Midbrain (tissue), 1 donor: ENCODE measurements around the gene PITPNB.

Source experiments
- DNase-seq: peaks from one replicate; lab custom pipeline; 2025; lab: John Stamatoyannopoulos, UW

The PITPNB gene

DNA sequence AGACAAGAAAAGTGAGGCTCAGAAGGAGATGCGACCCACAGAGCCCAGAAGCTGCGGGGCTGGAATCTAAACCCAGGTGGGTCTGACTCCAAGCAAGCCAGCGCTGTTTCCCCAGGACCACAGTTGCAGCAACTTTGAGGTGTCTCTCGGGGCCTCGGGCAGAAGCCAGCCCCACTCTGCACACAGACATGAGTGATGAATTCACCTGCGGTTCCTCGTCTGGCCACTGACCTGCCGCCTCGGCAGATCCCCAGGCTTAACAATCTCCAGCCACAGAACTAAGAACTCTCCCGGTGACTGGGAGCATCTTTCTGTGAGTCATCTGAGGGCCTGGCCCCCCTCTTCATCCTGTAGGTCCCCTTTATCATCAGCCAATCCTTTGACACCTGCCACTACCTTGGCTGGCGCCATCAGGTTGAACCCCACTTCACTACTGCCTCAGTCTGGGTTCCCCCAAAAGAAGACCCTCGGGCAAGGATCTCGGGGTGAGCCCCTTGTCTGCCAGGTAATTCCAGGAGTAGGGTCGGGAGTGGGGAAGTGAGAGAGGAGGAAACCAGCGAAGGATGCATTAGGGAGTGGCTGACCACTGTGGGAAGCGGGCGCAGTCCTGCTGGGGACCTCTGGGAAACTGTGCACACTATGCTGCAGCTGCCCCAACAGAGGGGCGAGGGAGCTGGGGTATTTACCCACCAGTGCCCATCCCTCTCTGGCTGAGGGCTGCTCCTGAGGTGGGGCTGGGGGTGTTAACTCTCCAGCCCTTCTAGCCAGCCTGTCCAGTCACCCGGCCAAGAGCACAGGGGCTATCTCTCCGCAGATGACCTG lies 84.5 kb downstream of the PITPNB start:
- DNase-seq = no peak

GRCh38 chr22:27833803-27834202 lies 85.3 kb downstream of the PITPNB start:
- DNase-seq = no peak

GRCh38 chr22:27832606-27833005 lies 86.5 kb downstream of the PITPNB start:
- DNase-seq = no peak

DNA sequence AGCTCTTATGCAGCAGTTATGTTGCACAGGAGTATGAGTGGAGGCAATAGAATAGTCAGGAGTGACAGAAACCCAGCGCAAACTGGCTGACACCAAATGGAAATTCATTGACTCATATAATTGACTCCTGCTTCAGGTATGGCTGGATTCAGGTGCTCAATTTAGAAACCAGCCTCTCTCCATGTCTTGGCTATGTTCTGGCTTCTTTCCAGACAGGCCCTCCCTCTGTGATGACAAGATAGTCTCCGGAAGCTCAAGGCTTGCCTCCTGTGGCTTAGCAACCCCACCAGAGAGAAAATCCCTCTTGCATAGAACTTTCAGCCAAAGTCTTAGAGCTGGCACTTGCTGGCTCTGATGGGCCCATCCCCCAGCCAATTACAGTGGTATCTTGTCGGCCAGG lies 89.4 kb downstream of the PITPNB start:
- no peak for DNase-seq

DNA sequence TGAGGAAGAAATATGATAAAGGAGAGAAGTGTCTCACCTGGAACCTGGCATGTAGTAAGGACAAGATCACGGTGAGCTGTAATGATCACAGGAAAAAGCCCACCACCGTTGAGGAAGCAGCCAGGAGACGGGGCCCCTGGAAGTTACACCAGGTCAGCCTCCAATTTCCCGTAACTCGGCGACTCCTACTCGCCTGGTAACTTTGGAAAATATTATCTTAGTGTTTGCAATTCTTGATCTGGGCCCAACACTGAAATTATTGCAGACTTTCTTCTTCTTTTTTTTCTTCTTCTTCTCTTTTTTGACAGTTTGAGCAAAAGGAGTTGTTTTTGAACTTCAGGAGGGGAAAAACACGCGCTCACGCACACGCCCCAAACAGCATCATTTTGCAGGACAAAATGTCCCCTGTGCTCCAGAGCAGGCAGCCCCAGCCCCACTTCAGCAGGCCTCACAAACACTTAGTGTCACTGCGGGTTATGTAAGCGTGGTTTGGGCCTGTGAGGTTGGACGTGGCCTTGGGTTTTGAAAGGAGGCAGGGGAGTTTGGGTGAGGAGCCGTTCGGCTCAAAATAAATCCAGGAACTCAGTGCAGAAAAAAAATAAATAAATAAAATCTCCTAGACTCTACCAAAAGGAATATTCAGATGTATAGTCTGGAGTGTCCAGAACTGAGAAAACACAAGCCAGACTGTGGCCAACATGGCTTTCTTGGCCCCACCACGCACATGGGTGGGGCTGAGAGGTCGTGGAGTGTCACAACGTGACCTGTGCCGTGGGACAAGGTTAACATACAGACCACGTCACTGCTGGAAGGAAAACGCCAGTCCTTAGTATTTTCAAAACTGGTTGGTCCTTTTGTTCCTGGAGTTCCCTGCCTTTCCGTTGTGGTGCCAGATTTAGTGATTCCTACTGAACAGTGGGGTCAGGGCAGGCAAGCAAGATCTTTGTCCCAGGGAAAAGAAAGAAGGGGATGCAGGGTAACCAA lies 91.2 kb downstream of the PITPNB start:
- no peak for DNase-seq

DNA sequence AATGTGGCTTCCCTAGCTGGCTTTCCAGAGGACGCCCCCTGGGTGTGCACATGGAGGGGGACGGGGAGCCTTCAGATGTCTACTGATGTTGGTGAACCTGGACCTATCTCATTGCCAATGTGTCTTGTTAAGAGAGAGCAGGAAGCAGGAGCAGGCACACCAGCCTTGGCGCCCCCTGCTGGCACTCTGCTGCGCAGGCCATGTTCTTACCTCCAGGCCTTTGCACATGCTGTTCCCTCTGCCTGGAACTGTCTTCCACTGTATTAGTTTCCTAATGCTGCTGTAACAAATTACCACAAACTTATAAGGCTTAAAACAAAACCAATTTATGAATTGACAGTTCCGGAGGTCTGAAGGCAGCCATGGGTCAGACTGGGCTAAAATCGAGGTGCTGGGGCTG lies 93.9 kb downstream of the PITPNB start:
- DNase-seq = no peak

- no peak for DNase-seq
Observed at GRCh38 chr22:27823221-27823620, 95.8 kb downstream of the PITPNB start.

- no peak for DNase-seq
Observed at GRCh38 chr22:27820896-27821866, 97.9 kb downstream of the PITPNB start.

- no peak for DNase-seq
Observed at GRCh38 chr22:27816552-27816951, 102.5 kb downstream of the PITPNB start.

GRCh38 chr22:27815826-27816530 lies 103.1 kb downstream of the PITPNB start:
- DNase-seq = no peak

GRCh38 chr22:27814993-27815392 lies 104.1 kb downstream of the PITPNB start:
- DNase-seq = no peak

DNA sequence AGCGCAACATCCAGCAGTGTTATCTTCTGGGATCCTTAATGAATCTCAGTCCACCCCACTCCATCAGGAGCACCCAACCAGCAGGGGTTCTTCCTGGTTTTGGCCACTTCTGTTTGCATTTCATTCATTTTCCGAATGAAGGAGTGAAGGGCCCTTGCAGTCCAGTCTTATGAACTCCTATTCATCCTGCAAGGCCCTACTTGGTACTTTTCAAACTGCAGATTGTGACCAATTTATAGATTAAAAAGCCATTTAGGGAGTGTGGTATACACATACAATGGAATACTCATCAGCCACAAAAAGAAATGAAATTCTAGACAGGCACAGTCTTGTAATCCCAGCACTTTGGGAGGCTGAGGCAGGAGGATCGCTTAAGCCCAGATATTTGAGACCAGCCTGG lies 107.3 kb downstream of the PITPNB start:
- DNase-seq = no peak

- no peak for DNase-seq
Observed at GRCh38 chr22:27810609-27811151, 108.4 kb downstream of the PITPNB start.

DNA sequence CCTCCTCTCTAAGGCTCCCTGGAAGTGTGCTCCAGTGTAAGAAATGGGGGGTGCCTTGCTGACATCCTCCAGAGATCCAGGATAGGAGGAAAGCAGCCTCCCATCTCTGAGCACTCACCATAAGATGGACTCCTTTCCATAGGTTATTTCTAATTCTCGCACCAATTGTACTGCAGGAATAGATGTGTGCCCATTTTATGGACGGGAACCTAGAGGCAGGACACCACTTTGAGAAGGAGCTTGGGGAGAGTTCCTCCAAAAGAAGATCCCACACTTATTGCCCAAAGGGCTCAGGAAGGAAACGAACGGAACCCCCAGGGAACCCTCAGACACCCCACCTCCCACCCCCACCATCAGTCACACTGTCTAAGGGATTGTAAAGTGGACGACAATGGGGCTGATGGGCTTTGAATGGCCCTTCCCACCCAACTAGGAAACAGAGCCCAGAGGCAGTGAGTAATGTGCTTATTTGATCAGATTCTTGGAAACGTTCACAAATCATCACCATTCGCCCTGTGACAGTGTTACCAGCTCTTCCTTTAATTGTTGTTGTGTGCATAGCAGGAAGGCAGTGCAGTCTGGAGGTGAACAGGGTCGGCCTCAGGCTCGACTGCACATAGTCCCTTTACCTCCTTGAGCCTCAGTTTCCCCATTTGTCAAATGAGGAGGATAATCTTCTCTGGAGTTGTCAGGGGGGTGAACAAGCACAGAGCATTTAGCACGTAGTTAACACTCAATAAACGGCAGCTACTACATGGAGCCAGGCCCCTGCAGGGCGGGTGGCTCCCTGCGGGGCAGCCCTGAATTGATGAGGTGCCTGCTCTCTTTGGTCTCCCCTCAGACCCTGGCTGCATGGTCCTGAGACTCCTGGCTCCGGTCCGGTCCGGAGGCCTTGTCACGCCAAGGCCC lies 109.1 kb downstream of the PITPNB start:
- DNase-seq = no peak

GRCh38 chr22:27809226-27809603 lies 109.8 kb downstream of the PITPNB start:
- DNase-seq = no peak

- DNase-seq = no peak
Observed at GRCh38 chr22:27808451-27809225, 110.4 kb downstream of the PITPNB start.

DNA sequence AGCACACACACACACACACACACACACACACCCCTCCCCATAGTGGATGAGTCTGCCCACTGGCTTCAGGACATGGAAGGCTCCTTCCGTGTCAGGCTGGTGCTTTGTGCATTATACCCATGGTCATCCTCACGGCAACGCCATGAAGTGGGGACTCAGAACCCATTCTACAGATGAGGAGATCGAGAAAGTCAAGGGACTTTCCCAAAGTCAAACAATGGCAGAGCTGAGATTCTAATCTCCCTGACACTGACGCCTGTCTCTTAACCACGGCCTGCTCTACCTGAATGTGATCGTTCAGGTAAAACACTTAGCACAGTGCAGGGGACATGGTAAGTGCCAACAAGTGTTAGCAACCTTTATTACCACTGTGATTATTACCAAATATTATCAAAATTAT lies 113.2 kb downstream of the PITPNB start:
- DNase-seq = no peak

DNA sequence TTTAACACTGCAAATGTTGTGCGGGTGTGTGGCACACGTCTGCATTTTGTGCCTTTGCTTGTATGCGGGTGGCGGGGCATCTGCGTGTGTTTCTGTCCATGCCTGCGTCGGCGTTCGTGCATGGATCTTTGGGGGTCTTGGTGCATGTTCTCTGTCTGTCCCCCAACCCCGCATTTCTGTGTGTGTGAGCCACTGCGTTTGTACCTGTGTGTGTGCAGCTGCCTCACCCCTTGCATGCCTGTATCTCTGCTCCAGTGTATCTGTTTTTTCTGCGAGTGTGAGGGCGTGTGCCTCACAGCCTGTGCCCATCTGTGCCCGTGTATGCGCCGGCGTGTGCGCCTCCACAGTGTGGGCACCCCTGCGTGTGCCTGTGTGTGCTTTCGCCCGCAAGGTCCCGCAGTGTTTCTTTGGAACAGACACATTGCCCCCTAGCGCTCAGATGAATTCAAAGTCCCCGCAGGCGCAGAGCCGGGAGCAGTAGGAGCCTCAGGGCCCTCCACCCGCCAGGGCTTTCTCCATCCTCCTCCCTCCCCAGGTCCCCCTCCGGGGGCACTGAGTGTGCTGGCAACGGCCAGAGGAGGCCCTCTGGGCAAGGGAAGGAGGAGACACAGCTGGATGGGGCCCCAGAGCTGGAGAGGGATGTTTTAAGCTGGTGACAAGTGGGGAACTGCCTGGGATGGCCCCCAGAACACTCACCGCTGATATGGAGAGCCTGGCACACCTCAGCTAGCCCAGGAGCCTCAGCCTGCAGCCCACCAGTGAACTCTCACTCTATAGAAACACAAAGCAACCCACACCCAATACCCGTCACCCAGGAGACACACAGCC lies 114.4 kb downstream of the PITPNB start:
- DNase-seq = peak; percentile 78
